ENCODE data around the gene PLEKHO1. TPM values are rescaled to one million over a fixed set of nuclear protein-coding genes. Genes with fewer than 3 reads are reported as not detected.

PLEKHO1 gene
- total RNA-seq, 1 experiment from 2014 or later: 67.2 TPM

- ChIA-PET CTCF (no interaction called here), POLR2A (ENCODE audit: low non-redundant PET) (interaction anchor here (0.7 kb wide), 1 partner anchor 108 kb away, joined by 7 read pairs; no protein-coding TSS in a partner anchor)
- no peak overlapping the region for H3K27ac ChIP-seq (ENCODE audit: low read depth, low read length, poor library complexity, severe bottlenecking)
- BruUV-seq (replicated peaks): no TSS peak
- H3K36me3 ChIP-seq (ENCODE audit: insufficient read depth, low read length, poor library complexity, severe bottlenecking): no peaks in the 10 kb centered on the region
- intact Hi-C loops (cut with micrococcal nuclease; ENCODE audit: unreplicated experiment): no loop called here
- H3K4me3 ChIP-seq (ENCODE audit: low read depth, low read length, poor library complexity, severe bottlenecking): no peak overlapping the region
- no peaks in the 10 kb centered on the region for H3K4me1 ChIP-seq (ENCODE audit: insufficient read depth, low read length, poor library complexity, severe bottlenecking)
- DNase-seq (ENCODE audit: low spot score): no peak
- H3K27me3 ChIP-seq (replicated peaks; ENCODE audit: insufficient read depth, low read depth, low read length, poor library complexity): no peaks in the 10 kb centered on the region
- TF ChIP-seq CTCF (conservative IDR thresholded peaks at IDR 0.05; ENCODE audit: low read depth, low read length) (no peak), EZH2 (IDR thresholded peaks at IDR 0.05; ENCODE audit: borderline replicate concordance, low read depth, low read length, poor library complexity, severe bottlenecking) (no peak)
- H3K9me3 ChIP-seq (ENCODE audit: low read depth, low read length, poor library complexity, severe bottlenecking): no peaks in the 10 kb centered on the region
Observed at GRCh38 chr1:150178548-150178947, 28.8 kb downstream of the PLEKHO1 start.

GRCh38 chr1:150179867-150180266 lies 30.2 kb downstream of the PLEKHO1 start:
- H3K9me3 ChIP-seq (ENCODE audit: low read depth, low read length, poor library complexity, severe bottlenecking): no peaks in the 10 kb centered on the region
- no peaks in the 10 kb centered on the region for H3K27me3 ChIP-seq (replicated peaks; ENCODE audit: insufficient read depth, low read depth, low read length, poor library complexity)
- intact Hi-C loops (cut with micrococcal nuclease; ENCODE audit: unreplicated experiment): no loop called here
- no TSS peak for BruUV-seq (replicated peaks)
- ChIA-PET POLR2A (ENCODE audit: low non-redundant PET) (no interaction called here), CTCF (no interaction called here)
- no peak overlapping the region for H3K4me3 ChIP-seq (ENCODE audit: low read depth, low read length, poor library complexity, severe bottlenecking)
- no peaks in the 10 kb centered on the region for H3K4me1 ChIP-seq (ENCODE audit: insufficient read depth, low read length, poor library complexity, severe bottlenecking)
- DNase-seq (ENCODE audit: low spot score): no peak
- TF ChIP-seq EZH2 (IDR thresholded peaks at IDR 0.05; ENCODE audit: borderline replicate concordance, low read depth, low read length, poor library complexity, severe bottlenecking) (no peak), CTCF (conservative IDR thresholded peaks at IDR 0.05; ENCODE audit: low read depth, low read length) (no peak)
- no peak overlapping the region for H3K27ac ChIP-seq (ENCODE audit: low read depth, low read length, poor library complexity, severe bottlenecking)
- H3K36me3 ChIP-seq (ENCODE audit: insufficient read depth, low read length, poor library complexity, severe bottlenecking): no peaks in the 10 kb centered on the region

GRCh38 chr1:150180474-150180873 lies 30.8 kb downstream of the PLEKHO1 start:
- Histone ChIP-seq H3K9me3 (ENCODE audit: low read depth, low read length, poor library complexity, severe bottlenecking) (no peaks in the 10 kb centered on the region), H3K4me1 (ENCODE audit: insufficient read depth, low read length, poor library complexity, severe bottlenecking) (no peaks in the 10 kb centered on the region), H3K4me3 (ENCODE audit: low read depth, low read length, poor library complexity, severe bottlenecking) (no peak overlapping the region), H3K27ac (ENCODE audit: low read depth, low read length, poor library complexity, severe bottlenecking) (no peak overlapping the region), H3K36me3 (ENCODE audit: insufficient read depth, low read length, poor library complexity, severe bottlenecking) (no peaks in the 10 kb centered on the region), H3K27me3 (replicated peaks; ENCODE audit: insufficient read depth, low read depth, low read length, poor library complexity) (no peaks in the 10 kb centered on the region)
- no peak for DNase-seq (ENCODE audit: low spot score)
- TF ChIP-seq CTCF (conservative IDR thresholded peaks at IDR 0.05; ENCODE audit: low read depth, low read length): no peak
- TF ChIP-seq EZH2 (IDR thresholded peaks at IDR 0.05; ENCODE audit: borderline replicate concordance, low read depth, low read length, poor library complexity, severe bottlenecking): no peak
- ChIA-PET CTCF (no interaction called here), POLR2A (ENCODE audit: low non-redundant PET) (no interaction called here)
- intact Hi-C loops (cut with micrococcal nuclease; ENCODE audit: unreplicated experiment): no loop called here
- BruUV-seq (replicated peaks): no TSS peak
